ENCODE measurements around the gene FMNL1. TPM values are rescaled to one million over a fixed set of nuclear protein-coding genes. Genes with fewer than 3 reads are reported as not detected.

FMNL1 gene
- total and polyA plus RNA-seq, 10 of the 15 experiments (the other 5 are each of a cell fraction or from before 2014, with no cell fraction given) = 3.3 to 108 (median 19.5) TPM

DNA sequence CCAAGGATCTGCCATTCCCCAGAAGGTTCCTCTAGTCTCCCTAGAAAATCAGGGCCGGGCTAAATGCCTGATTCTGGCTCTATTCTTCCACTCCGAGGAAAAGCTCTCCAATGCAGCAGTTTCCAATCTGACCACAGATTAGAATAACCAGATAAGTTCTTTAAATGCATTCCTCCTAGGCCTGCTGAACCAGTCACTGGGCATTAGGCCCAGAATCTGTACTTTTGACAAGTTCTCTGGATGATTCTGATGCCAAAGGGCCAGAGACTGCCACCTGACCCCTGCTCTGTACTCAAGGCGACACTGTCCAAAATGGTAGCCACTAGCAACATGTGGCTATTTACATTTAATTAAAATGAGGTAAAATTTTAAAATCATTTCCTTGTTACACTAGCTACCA lies 72.8 kb downstream of the FMNL1 start (continued):
- TF ChIP-seq CUX1 (IDR thresholded peaks at IDR 0.05; ENCODE audit: insufficient replicate concordance, low read depth, low read length) = no peak

DNA sequence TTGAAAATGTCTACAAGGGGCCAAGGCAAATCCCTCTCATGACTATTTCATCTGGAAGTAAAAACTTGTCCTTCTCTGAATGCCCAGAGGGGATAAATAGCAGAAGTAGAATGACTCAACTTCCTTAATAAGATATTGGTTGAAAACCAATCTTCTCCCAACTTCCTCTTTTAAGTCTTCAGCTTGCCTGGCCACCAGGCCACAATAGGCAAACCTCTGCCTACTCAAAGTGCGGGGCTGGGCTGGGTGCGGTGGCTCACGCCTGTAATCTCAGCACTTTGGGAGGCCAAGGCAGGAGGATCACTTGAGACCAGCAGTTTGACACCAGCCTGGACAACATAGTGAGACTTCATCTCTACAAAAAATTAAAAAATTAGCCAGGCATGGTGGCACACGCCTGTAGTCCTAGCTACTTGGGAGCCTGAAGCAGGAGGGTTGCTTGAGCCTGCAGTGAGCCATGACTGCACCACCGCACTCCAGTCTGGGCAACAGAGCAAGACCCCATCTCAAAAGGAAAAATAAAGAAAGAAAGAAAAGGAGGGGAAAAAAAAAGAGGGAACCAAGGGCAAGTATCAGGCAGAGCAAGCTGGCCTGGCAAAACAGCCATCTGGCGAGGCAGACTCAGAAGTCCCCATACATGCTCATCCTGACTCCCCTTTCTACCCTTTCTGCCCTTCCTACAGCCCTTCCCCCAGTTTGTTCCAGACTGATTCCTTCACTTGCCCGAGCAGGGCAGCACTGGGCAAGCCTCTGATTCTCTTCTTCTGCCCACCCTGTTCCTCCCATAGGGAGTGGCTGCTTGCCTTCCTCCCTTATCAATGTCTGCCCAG lies 74.5 kb downstream of the FMNL1 start:
- H3K79me2 ChIP-seq (ENCODE audit: control insufficient read depth, insufficient read depth, low read length) = peaks cover 93% of the 10 kb centered on the region
- intact Hi-C loops (cut with micrococcal nuclease; ENCODE audit: unreplicated experiment) (no loop called here), in situ Hi-C loops (cut with MboI) (no loop called here)
- peak overlapping the region; percentile 24; the same call in 1 of the 2 replicates for H3K4me3 ChIP-seq
- no peak for FAIRE-seq
- no peak for DNase-seq (ENCODE audit: low read depth, low spot score)
- peak overlapping the region; percentile 78 for H3K27ac ChIP-seq (ENCODE audit: control insufficient read depth, insufficient read depth)
- H4K20me1 ChIP-seq (ENCODE audit: control insufficient read depth, insufficient read depth) = no peaks in the 10 kb centered on the region
- ChIA-PET RAD21 (ENCODE audit: unreplicated experiment) (interaction anchor here (1.0 to 5.7 kb wide), 10 partner anchors 11 to 111 kb away, joined by 3 to 44 read pairs (median 10); partner anchors contain the start of gene MAP3K14), POLR2A (interaction anchor here (0.7 to 7.1 kb wide), 9 partner anchors 11 to 84 kb away, joined by 3 to 62 read pairs (median 4); partner anchors contain the start of gene MAP3K14), CTCF (interaction anchor here (1.0 to 5.3 kb wide), 12 partner anchors 10 to 89 kb away, joined by 3 to 38 read pairs (median 3); partner anchors contain the start of gene MAP3K14), SMC1A (ENCODE audit: uncharacterized antibody, unreplicated experiment) (interaction anchor here (0.7 to 5.7 kb wide), 11 partner anchors 9 to 88 kb away, joined by 3 to 153 read pairs (median 6); partner anchors contain the start of gene MAP3K14)
- no peak overlapping the region for H2AFZ ChIP-seq (ENCODE audit: control insufficient read depth, low read depth, low read length)
- peaks cover 11 to 18% of the 10 kb centered on the region in 2 experiments for H3K36me3 ChIP-seq (ENCODE audit: control insufficient read depth in 2 of 2, insufficient read depth in 2 of 2, low read length in 1 of 2)
- H3K27me3 ChIP-seq (replicated peaks in 1 of 2; ENCODE audit: control insufficient read depth in 2 of 2, insufficient read depth in 2 of 2, low read length in 1 of 2) = no peaks in the 10 kb centered on the region
- 21% methylated on average over 7 of the region's 7 CpGs for WGBS (ENCODE audit: insufficient coverage, insufficient replicate concordance, low lambda C conversion rate, missing lambda C conversion rate)
- peak overlapping the region; percentile 21; the same call in 1 of the 2 replicates for H3K9ac ChIP-seq (ENCODE audit: control insufficient read depth, insufficient read depth, low read length)
- no TSS peak for BruUV-seq (replicated peaks)
- H3K9me3 ChIP-seq (replicated peaks; ENCODE audit: control insufficient read depth, insufficient read depth, low read length) = no peaks in the 10 kb centered on the region; the same call in 2 of the 3 replicates
- H3K4me2 ChIP-seq (ENCODE audit: control insufficient read depth, insufficient read depth) = peak overlapping the region; percentile 85
- ATAC-seq = peak; percentile 54
- H3K4me1 ChIP-seq (ENCODE audit: control insufficient read depth, insufficient read depth, low read length) = peaks cover 91% of the 10 kb centered on the region
- TF ChIP-seq EP300 (IDR thresholded peaks at IDR 0.05; ENCODE audit: borderline replicate concordance in 1 of 2, control insufficient read depth in 1 of 2, low read depth in 2 of 2, low read length in 2 of 2) = 0 out of 4 replicates have a peak, but pooled peaks of 1 of the 2 experiments have one; percentile 30
- TF ChIP-seq, protein P1, sequence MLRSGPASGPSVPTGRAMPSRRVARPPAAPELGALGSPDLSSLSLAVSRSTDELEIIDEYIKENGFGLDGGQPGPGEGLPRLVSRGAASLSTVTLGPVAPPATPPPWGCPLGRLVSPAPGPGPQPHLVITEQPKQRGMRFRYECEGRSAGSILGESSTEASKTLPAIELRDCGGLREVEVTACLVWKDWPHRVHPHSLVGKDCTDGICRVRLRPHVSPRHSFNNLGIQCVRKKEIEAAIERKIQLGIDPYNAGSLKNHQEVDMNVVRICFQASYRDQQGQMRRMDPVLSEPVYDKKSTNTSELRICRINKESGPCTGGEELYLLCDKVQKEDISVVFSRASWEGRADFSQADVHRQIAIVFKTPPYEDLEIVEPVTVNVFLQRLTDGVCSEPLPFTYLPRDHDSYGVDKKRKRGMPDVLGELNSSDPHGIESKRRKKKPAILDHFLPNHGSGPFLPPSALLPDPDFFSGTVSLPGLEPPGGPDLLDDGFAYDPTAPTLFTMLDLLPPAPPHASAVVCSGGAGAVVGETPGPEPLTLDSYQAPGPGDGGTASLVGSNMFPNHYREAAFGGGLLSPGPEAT (IDR thresholded peaks at IDR 0.05; ENCODE audit: low read depth) = peak; percentile 63; the same call in 1 of the 2 replicates
- peak; percentile 47; the same call in 1 of the 2 replicates for TF ChIP-seq ATF7 (IDR thresholded peaks at IDR 0.05; ENCODE audit: low read depth)
- peak; percentile 78 for TF ChIP-seq MTA2 (IDR thresholded peaks at IDR 0.05; ENCODE audit: low read depth)
- TF ChIP-seq, protein P2, sequence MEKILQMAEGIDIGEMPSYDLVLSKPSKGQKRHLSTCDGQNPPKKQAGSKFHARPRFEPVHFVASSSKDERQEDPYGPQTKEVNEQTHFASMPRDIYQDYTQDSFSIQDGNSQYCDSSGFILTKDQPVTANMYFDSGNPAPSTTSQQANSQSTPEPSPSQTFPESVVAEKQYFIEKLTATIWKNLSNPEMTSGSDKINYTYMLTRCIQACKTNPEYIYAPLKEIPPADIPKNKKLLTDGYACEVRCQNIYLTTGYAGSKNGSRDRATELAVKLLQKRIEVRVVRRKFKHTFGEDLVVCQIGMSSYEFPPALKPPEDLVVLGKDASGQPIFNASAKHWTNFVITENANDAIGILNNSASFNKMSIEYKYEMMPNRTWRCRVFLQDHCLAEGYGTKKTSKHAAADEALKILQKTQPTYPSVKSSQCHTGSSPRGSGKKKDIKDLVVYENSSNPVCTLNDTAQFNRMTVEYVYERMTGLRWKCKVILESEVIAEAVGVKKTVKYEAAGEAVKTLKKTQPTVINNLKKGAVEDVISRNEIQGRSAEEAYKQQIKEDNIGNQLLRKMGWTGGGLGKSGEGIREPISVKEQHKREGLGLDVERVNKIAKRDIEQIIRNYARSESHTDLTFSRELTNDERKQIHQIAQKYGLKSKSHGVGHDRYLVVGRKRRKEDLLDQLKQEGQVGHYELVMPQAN (conservative IDR thresholded peaks at IDR 0.05) = 0 out of 2 replicates have a peak, but pooled peaks have one; percentile 14
- peak in 1 of 2 experiments; percentile 73; a peak in 2 of 4 replicates for TF ChIP-seq ETV6 (conservative IDR thresholded peaks at IDR 0.05 in 1 of 2, IDR thresholded peaks at IDR 0.05 in 1 of 2; ENCODE audit: borderline replicate concordance in 1 of 2, low read depth in 1 of 2)
- TF ChIP-seq ZNF384 (IDR thresholded peaks at IDR 0.05; ENCODE audit: borderline replicate concordance, low read depth, low read length) = no peak
- peak; percentile 31; the same call in 1 of the 2 replicates for TF ChIP-seq BACH1 (IDR thresholded peaks at IDR 0.05; ENCODE audit: borderline replicate concordance)
